Measurements from ENCODE around the gene GOLGA6C. TPM values are rescaled to one million over a fixed set of nuclear protein-coding genes. Genes with fewer than 3 reads are reported as not detected.
A peak's percentile ranks its signal among the peaks of the same experiment; 100 is the strongest.
"Not testable (repeated sequence)": the region's sequence is repeated elsewhere in the genome, so short reads cannot be mapped to it uniquely, and the experiment has no call there.

The GOLGA6C gene
- total and polyA plus RNA-seq, 9 donors = 0.08 TPM; not detected in 8

GRCh38 chr15:75252285-75252684 lies 5.8 kb upstream of the GOLGA6C start:
- DNase-seq; H3K4me1 ChIP-seq (ENCODE audit: control insufficient read depth, insufficient read depth, low read length); H3K27ac ChIP-seq (ENCODE audit: low read length); H3K9me3 ChIP-seq (replicated peaks; ENCODE audit: control insufficient read depth, low read depth, low read length); H3K4me3 ChIP-seq (ENCODE audit: low read length); H3K36me3 ChIP-seq (ENCODE audit: control insufficient read depth, insufficient read depth, low read length): not testable (repeated sequence)
- peaks cover 14% of the 10 kb centered on the region for H3K27me3 ChIP-seq (ENCODE audit: control insufficient read depth, insufficient read depth, low read length)
- no CpG with 5 or more reads among the region's 4 CpGs for WGBS (ENCODE audit: insufficient coverage)

GRCh38 chr15:75258620-75259343 lies 648 bp downstream of the GOLGA6C start:
- H3K4me1 ChIP-seq (ENCODE audit: control insufficient read depth, insufficient read depth, low read length); H3K27ac ChIP-seq (ENCODE audit: low read length); H3K4me3 ChIP-seq (ENCODE audit: low read length); DNase-seq; H3K27me3 ChIP-seq (ENCODE audit: control insufficient read depth, insufficient read depth, low read length); H3K9me3 ChIP-seq (replicated peaks; ENCODE audit: control insufficient read depth, low read depth, low read length); H3K36me3 ChIP-seq (ENCODE audit: control insufficient read depth, insufficient read depth, low read length): not testable (repeated sequence)
- no CpG with 5 or more reads among the region's 16 CpGs for WGBS (ENCODE audit: insufficient coverage)

GRCh38 chr15:75259873-75260272 lies 1.7 kb downstream of the GOLGA6C start:
- no CpG with 5 or more reads among the region's 3 CpGs for WGBS (ENCODE audit: insufficient coverage)
- H3K9me3 ChIP-seq (replicated peaks; ENCODE audit: control insufficient read depth, low read depth, low read length); H3K4me3 ChIP-seq (ENCODE audit: low read length); H3K36me3 ChIP-seq (ENCODE audit: control insufficient read depth, insufficient read depth, low read length); H3K27ac ChIP-seq (ENCODE audit: low read length); DNase-seq; H3K4me1 ChIP-seq (ENCODE audit: control insufficient read depth, insufficient read depth, low read length); H3K27me3 ChIP-seq (ENCODE audit: control insufficient read depth, insufficient read depth, low read length): not testable (repeated sequence)

GRCh38 chr15:75273751-75274359 lies 15.7 kb downstream of the GOLGA6C start:
- not testable (repeated sequence) for H3K9me3 ChIP-seq (replicated peaks; ENCODE audit: control insufficient read depth, low read depth, low read length); H3K4me3 ChIP-seq (ENCODE audit: low read length); DNase-seq; H3K36me3 ChIP-seq (ENCODE audit: control insufficient read depth, insufficient read depth, low read length); H3K4me1 ChIP-seq (ENCODE audit: control insufficient read depth, insufficient read depth, low read length); H3K27ac ChIP-seq (ENCODE audit: low read length); H3K27me3 ChIP-seq (ENCODE audit: control insufficient read depth, insufficient read depth, low read length)
- WGBS (ENCODE audit: insufficient coverage) = no CpG with 5 or more reads among the region's 8 CpGs

- WGBS (ENCODE audit: insufficient coverage) = 20% methylated on average over 1 of the region's 5 CpGs
- H3K9me3 ChIP-seq (replicated peaks; ENCODE audit: control insufficient read depth, low read depth, low read length); H3K27me3 ChIP-seq (ENCODE audit: control insufficient read depth, insufficient read depth, low read length); H3K36me3 ChIP-seq (ENCODE audit: control insufficient read depth, insufficient read depth, low read length); H3K4me1 ChIP-seq (ENCODE audit: control insufficient read depth, insufficient read depth, low read length); H3K27ac ChIP-seq (ENCODE audit: low read length); H3K4me3 ChIP-seq (ENCODE audit: low read length): not testable (repeated sequence)
- DNase-seq = peak; percentile 10
Observed at GRCh38 chr15:75274509-75275107, 16.5 kb downstream of the GOLGA6C start.

GRCh38 chr15:75275617-75276016 lies 17.5 kb downstream of the GOLGA6C start:
- not testable (repeated sequence) for H3K4me1 ChIP-seq (ENCODE audit: control insufficient read depth, insufficient read depth, low read length); H3K27me3 ChIP-seq (ENCODE audit: control insufficient read depth, insufficient read depth, low read length); H3K4me3 ChIP-seq (ENCODE audit: low read length); H3K36me3 ChIP-seq (ENCODE audit: control insufficient read depth, insufficient read depth, low read length); H3K9me3 ChIP-seq (replicated peaks; ENCODE audit: control insufficient read depth, low read depth, low read length); H3K27ac ChIP-seq (ENCODE audit: low read length); DNase-seq
- WGBS (ENCODE audit: insufficient coverage) = 75% methylated on average over 2 of the region's 3 CpGs

GRCh38 chr15:75278497-75278896 lies 20.4 kb downstream of the GOLGA6C start:
- H3K36me3 ChIP-seq (ENCODE audit: control insufficient read depth, insufficient read depth, low read length); H3K9me3 ChIP-seq (replicated peaks; ENCODE audit: control insufficient read depth, low read depth, low read length); H3K27me3 ChIP-seq (ENCODE audit: control insufficient read depth, insufficient read depth, low read length); H3K4me3 ChIP-seq (ENCODE audit: low read length); H3K4me1 ChIP-seq (ENCODE audit: control insufficient read depth, insufficient read depth, low read length); H3K27ac ChIP-seq (ENCODE audit: low read length): not testable (repeated sequence)
- DNase-seq = peak; percentile 2
- no CpG with 5 or more reads among the region's 1 CpG for WGBS (ENCODE audit: insufficient coverage)

- not testable (repeated sequence) for DNase-seq; H3K9me3 ChIP-seq (replicated peaks; ENCODE audit: control insufficient read depth, low read depth, low read length); H3K27ac ChIP-seq (ENCODE audit: low read length); H3K4me1 ChIP-seq (ENCODE audit: control insufficient read depth, insufficient read depth, low read length); H3K4me3 ChIP-seq (ENCODE audit: low read length); H3K36me3 ChIP-seq (ENCODE audit: control insufficient read depth, insufficient read depth, low read length); H3K27me3 ChIP-seq (ENCODE audit: control insufficient read depth, insufficient read depth, low read length)
- no CpG with 5 or more reads among the region's 7 CpGs for WGBS (ENCODE audit: insufficient coverage)
Observed at GRCh38 chr15:75282572-75282971, 24.4 kb downstream of the GOLGA6C start, which contains the start of gene GOLGA6D. Gene GOLGA6D (plus strand): TSS chr15:75282835. CDS start chr15:75282876, 41 bp downstream.

GRCh38 chr15:75284152-75284551 lies 26.0 kb downstream of the GOLGA6C start:
- not testable (repeated sequence) for H3K27ac ChIP-seq (ENCODE audit: low read length); H3K36me3 ChIP-seq (ENCODE audit: control insufficient read depth, insufficient read depth, low read length); DNase-seq; H3K4me1 ChIP-seq (ENCODE audit: control insufficient read depth, insufficient read depth, low read length); H3K9me3 ChIP-seq (replicated peaks; ENCODE audit: control insufficient read depth, low read depth, low read length); H3K4me3 ChIP-seq (ENCODE audit: low read length); H3K27me3 ChIP-seq (ENCODE audit: control insufficient read depth, insufficient read depth, low read length)
- WGBS (ENCODE audit: insufficient coverage) = no CpG with 5 or more reads among the region's 3 CpGs

- not testable (repeated sequence) for H3K4me3 ChIP-seq (ENCODE audit: low read length); H3K9me3 ChIP-seq (replicated peaks; ENCODE audit: control insufficient read depth, low read depth, low read length); H3K4me1 ChIP-seq (ENCODE audit: control insufficient read depth, insufficient read depth, low read length); H3K27ac ChIP-seq (ENCODE audit: low read length); H3K27me3 ChIP-seq (ENCODE audit: control insufficient read depth, insufficient read depth, low read length); DNase-seq; H3K36me3 ChIP-seq (ENCODE audit: control insufficient read depth, insufficient read depth, low read length)
- no CpG with 5 or more reads among the region's 18 CpGs for WGBS (ENCODE audit: insufficient coverage)
Observed at GRCh38 chr15:75293660-75294059, 35.5 kb downstream of the GOLGA6C start.

All from muscle of leg (tissue), 11 donors.